Epithelial cell of proximal tubule (primary cell): ENCODE results near the gene DGUOK. TPM values are rescaled to one million over a fixed set of nuclear protein-coding genes. Genes with fewer than 3 reads are reported as not detected.

Experiments
- DNase-seq: peaks from one replicate; pipeline ENCODE4 v3.0.0-alpha.2; 2011; ENCODE audit warnings: low read depth
- H3K4me3 ChIP-seq: 2 replicates; pipeline ENCODE4 v1.5.1; 2011; ENCODE audit warnings: low read depth, mild to moderate bottlenecking, low read length
- total RNA-seq: library from RNA; depleted of rRNA; stranded (reverse); fragments of >200 nt; gene quantifications from 2 replicates; pipeline ENCODE4 v1.2.3, GENCODE V29; 2015
- TF ChIP-seq, protein P1 (sequence below): conservative IDR thresholded peaks from 2 replicates; pipeline ENCODE4 v1.5.1; 2012; ENCODE audit warnings: low read depth, mild to moderate bottlenecking, low read length

The DGUOK gene
- total RNA-seq, 1 donor from 2014 or later, result 65.6 TPM

- no peak for DNase-seq
- TF ChIP-seq, protein P1, sequence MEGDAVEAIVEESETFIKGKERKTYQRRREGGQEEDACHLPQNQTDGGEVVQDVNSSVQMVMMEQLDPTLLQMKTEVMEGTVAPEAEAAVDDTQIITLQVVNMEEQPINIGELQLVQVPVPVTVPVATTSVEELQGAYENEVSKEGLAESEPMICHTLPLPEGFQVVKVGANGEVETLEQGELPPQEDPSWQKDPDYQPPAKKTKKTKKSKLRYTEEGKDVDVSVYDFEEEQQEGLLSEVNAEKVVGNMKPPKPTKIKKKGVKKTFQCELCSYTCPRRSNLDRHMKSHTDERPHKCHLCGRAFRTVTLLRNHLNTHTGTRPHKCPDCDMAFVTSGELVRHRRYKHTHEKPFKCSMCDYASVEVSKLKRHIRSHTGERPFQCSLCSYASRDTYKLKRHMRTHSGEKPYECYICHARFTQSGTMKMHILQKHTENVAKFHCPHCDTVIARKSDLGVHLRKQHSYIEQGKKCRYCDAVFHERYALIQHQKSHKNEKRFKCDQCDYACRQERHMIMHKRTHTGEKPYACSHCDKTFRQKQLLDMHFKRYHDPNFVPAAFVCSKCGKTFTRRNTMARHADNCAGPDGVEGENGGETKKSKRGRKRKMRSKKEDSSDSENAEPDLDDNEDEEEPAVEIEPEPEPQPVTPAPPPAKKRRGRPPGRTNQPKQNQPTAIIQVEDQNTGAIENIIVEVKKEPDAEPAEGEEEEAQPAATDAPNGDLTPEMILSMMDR, result no peak
- H3K4me3 ChIP-seq, result no peak overlapping the region
Measured at GRCh38 chr2:73964223-73964622, 37.5 kb downstream of the DGUOK start.

GRCh38 chr2:73965053-73965452, 38.4 kb downstream of the DGUOK start:
- DNase-seq, result no peak
- H3K4me3 ChIP-seq, result no peak overlapping the region
- TF ChIP-seq, protein P1, result no peak

DNA sequence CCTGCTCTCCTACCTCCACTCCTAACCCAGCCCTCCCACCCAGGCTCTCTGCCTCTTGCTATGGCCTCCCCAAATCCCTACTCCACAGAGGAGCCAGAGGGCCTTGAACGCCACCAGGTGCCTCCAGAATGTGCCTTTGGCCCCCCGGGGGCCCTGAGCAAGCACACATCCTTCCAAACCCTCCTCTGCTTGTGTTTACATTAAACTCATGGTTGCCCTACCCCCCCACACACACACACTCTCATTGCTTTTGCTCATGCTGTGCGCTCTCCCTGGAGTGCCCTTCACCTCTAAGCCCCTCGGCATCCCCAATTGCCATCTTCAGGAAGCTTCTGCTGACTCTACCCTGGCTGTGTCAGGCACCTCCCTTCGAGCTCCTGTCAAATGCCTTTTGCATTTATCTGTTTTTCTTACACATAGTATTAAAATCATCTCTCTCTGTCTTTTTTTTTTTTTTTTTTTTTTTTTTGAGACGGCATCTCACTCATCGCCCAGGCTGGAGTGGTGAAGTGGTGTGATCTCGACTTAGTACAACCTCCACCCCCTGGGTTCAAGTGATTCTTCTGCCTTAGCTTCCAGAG, 41.8 kb downstream of the DGUOK start:
- no peak overlapping the region for H3K4me3 ChIP-seq
- TF ChIP-seq, protein P1, result no peak
- no peak for DNase-seq

GRCh38 chr2:73969356-73969755, 42.7 kb downstream of the DGUOK start:
- no peak overlapping the region for H3K4me3 ChIP-seq
- DNase-seq, result no peak
- TF ChIP-seq, protein P1, result no peak

GRCh38 chr2:73970141-73970803, 43.6 kb downstream of the DGUOK start:
- no peak overlapping the region for H3K4me3 ChIP-seq
- TF ChIP-seq, protein P1, result no peak
- no peak for DNase-seq

DNA sequence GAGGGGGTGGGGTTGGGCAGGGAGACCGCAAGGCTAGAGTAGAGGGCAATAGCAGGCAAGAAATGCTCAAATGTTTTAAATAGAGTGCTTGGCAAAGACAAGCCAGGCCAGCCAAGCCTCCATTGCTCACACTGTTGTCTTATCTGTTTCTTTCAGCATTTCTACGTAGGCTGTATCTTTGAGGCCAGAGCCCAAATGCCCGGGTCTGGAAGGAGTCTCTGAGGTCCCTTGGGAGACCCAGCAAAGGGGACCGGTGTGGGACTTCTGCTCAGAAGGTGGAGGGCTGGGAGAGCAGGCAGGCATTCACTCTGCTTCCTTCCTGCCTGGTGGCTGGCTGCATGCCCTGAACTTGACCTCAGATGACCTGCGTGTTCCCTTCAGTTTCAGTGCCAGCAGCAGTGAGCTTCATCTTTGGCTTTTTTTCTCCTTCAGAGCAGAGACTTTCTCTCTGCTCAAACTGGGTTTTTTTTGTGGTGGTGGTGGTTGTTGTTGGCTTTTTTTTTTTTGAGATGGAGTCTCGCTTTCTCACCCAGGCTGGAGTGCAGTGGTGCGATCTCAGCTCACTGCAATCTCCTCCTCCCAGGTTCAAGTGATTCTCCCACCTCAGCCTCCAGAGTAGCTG, 44.3 kb downstream of the DGUOK start:
- TF ChIP-seq, protein P1, result no peak
- DNase-seq, result no peak
- H3K4me3 ChIP-seq, result no peak overlapping the region
